SK-N-SH (cell line): Measurements from ENCODE around the gene MED15. TPM values are rescaled to one million over a fixed set of nuclear protein-coding genes. Genes with fewer than 3 reads are reported as not detected.

Experiments used
- CTCF ChIA-PET: fragments of 300-600, 350-600 bp; formaldehyde crosslinking; extraction: SDS; loops from one replicate; lab custom pipeline; 2021; lab: Yijun Ruan, JAX
- POLR2A ChIA-PET: fragments of 350-600 bp; sonication (Branson Sonifier 250); formaldehyde crosslinking; extraction: SDS; loops from one replicate; lab custom pipeline; 2020; ENCODE audit warnings: antibody characterized with exemption, inconsistent platforms; lab: Yijun Ruan, JAX
- DNase-seq: peaks from one replicate; pipeline ENCODE4 v3.0.0; 2012
- H2AFZ ChIP-seq: fragments of 200-600 bp; sonication (generic); 2 replicates; pipeline ENCODE4 v1.8.1; 2016; ENCODE audit warnings: antibody characterized with exemption, mild to moderate bottlenecking, low read depth
- H3F3A ChIP-seq: fragments of 200-600 bp; sonication (generic); replicated peaks from 2 replicates; pipeline ENCODE3; 2016; ENCODE audit warnings: antibody characterized with exemption, mild to moderate bottlenecking; ENCODE audit not compliant: insufficient read depth
- H3K27ac ChIP-seq, 2 experiments: fragments of 200-500 bp in 1 of 2; fragments of 200-600 bp in 1 of 2; sonication (Bioruptor generic) in 1 of 2; sonication (generic), shearing (Covaris generic) in 1 of 2; 2 replicates each; pipeline versions ENCODE4 v1.5.1 to v1.6.1; 2014 to 2016; ENCODE audit warnings: low read depth in 2 of 2, inconsistent platforms in 1 of 2, low read length in 1 of 2, mild to moderate bottlenecking in 1 of 2, mixed read lengths in 1 of 2
- H3K27me3 ChIP-seq: fragments of 200-600 bp; sonication (generic), shearing (Covaris generic); 2 replicates; pipeline ENCODE4 v1.6.1; 2016; ENCODE audit warnings: mixed run types; ENCODE audit not compliant: insufficient read depth
- H3K36me3 ChIP-seq, 2 experiments: fragments of 200-500 bp in 1 of 2; fragments of 200-600 bp in 1 of 2; sonication (Bioruptor generic) in 1 of 2; sonication (generic) in 1 of 2; replicated peaks in 1 of 2; 2 replicates each; pipeline versions ENCODE3 to v1.5.1; 2014 to 2016; ENCODE audit warnings: low read length in 1 of 2, mild to moderate bottlenecking in 1 of 2; ENCODE audit not compliant: insufficient read depth in 2 of 2, control insufficient read depth in 1 of 2
- H3K4me1 ChIP-seq, 2 experiments: fragments of 200-500 bp in 1 of 2; fragments of 200-600 bp in 1 of 2; sonication (Bioruptor generic) in 1 of 2; sonication (generic), shearing (Covaris generic) in 1 of 2; 2 replicates each; pipeline versions ENCODE4 v1.5.1 to v1.6.1; 2014 to 2016; ENCODE audit warnings: low read depth in 1 of 2, low read length in 1 of 2, mixed run types in 1 of 2; ENCODE audit not compliant: insufficient read depth in 2 of 2, control insufficient read depth in 1 of 2
- H3K4me2 ChIP-seq: fragments of 200-600 bp; sonication (generic), shearing (Covaris generic); 2 replicates; pipeline ENCODE4 v1.6.1; 2017; ENCODE audit warnings: mixed run types
- H3K4me3 ChIP-seq, 2 experiments: fragments of 200-500 bp in 1 of 2; fragments of 200-600 bp in 1 of 2; sonication (Bioruptor generic) in 1 of 2; sonication (generic), shearing (Covaris generic) in 1 of 2; 2 replicates each; pipeline versions ENCODE4 v1.5.1 to v1.8.1; 2014 to 2016; ENCODE audit warnings: low read depth in 2 of 2, inconsistent platforms in 1 of 2, low read length in 1 of 2, mild to moderate bottlenecking in 1 of 2, mixed read lengths in 1 of 2, moderate library complexity in 1 of 2
- H3K79me2 ChIP-seq: fragments of 200-600 bp; sonication (generic); 2 replicates; pipeline ENCODE4 v1.8.1; 2017; ENCODE audit warnings: mild to moderate bottlenecking; ENCODE audit not compliant: insufficient read depth
- H3K9ac ChIP-seq: fragments of 200-600 bp; sonication (generic); 2 replicates; pipeline ENCODE4 v1.6.1; 2017; ENCODE audit warnings: mixed run types
- H3K9me2 ChIP-seq: fragments of 200-600 bp; sonication (generic); 2 replicates; pipeline ENCODE4 v1.6.1; 2017; ENCODE audit warnings: mixed run types
- H3K9me3 ChIP-seq: fragments of 200-600 bp; sonication (generic); 2 replicates; pipeline ENCODE4 v1.6.1; 2017; ENCODE audit warnings: mixed run types, mild to moderate bottlenecking, moderate library complexity
- H4K20me1 ChIP-seq: fragments of 200-600 bp; sonication (generic); 2 replicates; pipeline ENCODE4 v1.6.1; 2017; ENCODE audit warnings: mild to moderate bottlenecking, mixed run types; ENCODE audit not compliant: insufficient read depth
- ELF1 ChIP-seq: IDR thresholded peaks from 2 replicates; pipeline ENCODE4 v1.4.0; 2012
- EP300 ChIP-seq, 2 experiments: IDR thresholded peaks; 2 replicates each; pipeline versions ENCODE4 v1.4.0 to v1.6.1; 2012; ENCODE audit warnings: borderline replicate concordance in 1 of 2, low read depth in 1 of 2, low read length in 1 of 2
- FOSL2 ChIP-seq: IDR thresholded peaks from 2 replicates; pipeline ENCODE4 v1.4.0; 2012; ENCODE audit warnings: low read depth, mild to moderate bottlenecking, moderate library complexity, borderline replicate concordance
- FOXM1 ChIP-seq: IDR thresholded peaks from 2 replicates; pipeline ENCODE4 v1.4.0; 2012; ENCODE audit warnings: low read depth, mild to moderate bottlenecking
- GABPA ChIP-seq: IDR thresholded peaks from 2 replicates; pipeline ENCODE4 v1.4.0; 2012; ENCODE audit warnings: low read depth, mild to moderate bottlenecking
- GATA2 ChIP-seq: sonication (generic); formaldehyde crosslinking; IDR thresholded peaks from 2 replicates; pipeline ENCODE4 v1.5.0; 2020; ENCODE audit warnings: mild to moderate bottlenecking, missing genetic modification reagents
- IRF3 ChIP-seq: fragments of 150-350 bp; IDR thresholded peaks from 2 replicates; pipeline ENCODE4 v1.6.1; 2016; ENCODE audit warnings: mild to moderate bottlenecking, low read depth, low read length
- JUND ChIP-seq: IDR thresholded peaks from 2 replicates; pipeline ENCODE4 v1.4.0; 2012
- POLR2AphosphoS5 ChIP-seq: IDR thresholded peaks from 2 replicates; pipeline ENCODE4 v1.6.1; 2012; ENCODE audit warnings: low read depth, low read length
- RCOR1 ChIP-seq: fragments of 150-350 bp; IDR thresholded peaks from 2 replicates; pipeline ENCODE4 v1.6.1; 2017; ENCODE audit warnings: antibody characterized with exemption, low read length
- RXRA ChIP-seq: IDR thresholded peaks from 2 replicates; pipeline ENCODE4 v1.4.0; 2012; ENCODE audit warnings: low read depth, mild to moderate bottlenecking, borderline replicate concordance
- SIN3A ChIP-seq: IDR thresholded peaks from 2 replicates; pipeline ENCODE4 v1.6.1; 2012; ENCODE audit warnings: low read depth, mild to moderate bottlenecking, low read length, moderate library complexity, borderline replicate concordance
- TCF12 ChIP-seq: IDR thresholded peaks from 2 replicates; pipeline ENCODE4 v1.4.0; 2012
- USF2 ChIP-seq: fragments of 150-350 bp; IDR thresholded peaks from 2 replicates; pipeline ENCODE4 v1.6.1; 2017; ENCODE audit warnings: antibody characterized with exemption, low read length, low read depth, borderline replicate concordance
- YY1 ChIP-seq: IDR thresholded peaks from 2 replicates; pipeline ENCODE4 v1.4.0; 2012; ENCODE audit warnings: low read depth, mild to moderate bottlenecking
- WGBS: methylation state at CpG from one replicate; pipeline ENCODE4 v1.1.6; 2017; ENCODE audit warnings: low lambda C conversion rate; 5-methylcytosine and 5-hydroxymethylcytosine counted together
- polyA plus RNA-seq, 3 experiments: library from polyadenylated mRNA; depleted of rRNA; stranded (reverse); fragments of >200 nt; gene quantifications; 2 replicates each; pipeline ENCODE4 v1.2.3, GENCODE V29; 2012
- TF ChIP-seq, protein P1 (sequence below): fragments of 200-600 bp; sonication (generic); IDR thresholded peaks from 2 replicates; pipeline ENCODE4 v1.6.1; 2017; ENCODE audit warnings: antibody characterized with exemption, mild to moderate bottlenecking, moderate library complexity
- TF ChIP-seq, protein P2 (sequence below): IDR thresholded peaks from 2 replicates; pipeline ENCODE4 v1.6.1; 2012; ENCODE audit warnings: mild to moderate bottlenecking, low read depth, low read length, moderate library complexity

MED15 gene
- polyA plus RNA-seq, 1 of the 3 experiments (the other 2 are of a cell fraction), result 45.1 TPM

DNA sequence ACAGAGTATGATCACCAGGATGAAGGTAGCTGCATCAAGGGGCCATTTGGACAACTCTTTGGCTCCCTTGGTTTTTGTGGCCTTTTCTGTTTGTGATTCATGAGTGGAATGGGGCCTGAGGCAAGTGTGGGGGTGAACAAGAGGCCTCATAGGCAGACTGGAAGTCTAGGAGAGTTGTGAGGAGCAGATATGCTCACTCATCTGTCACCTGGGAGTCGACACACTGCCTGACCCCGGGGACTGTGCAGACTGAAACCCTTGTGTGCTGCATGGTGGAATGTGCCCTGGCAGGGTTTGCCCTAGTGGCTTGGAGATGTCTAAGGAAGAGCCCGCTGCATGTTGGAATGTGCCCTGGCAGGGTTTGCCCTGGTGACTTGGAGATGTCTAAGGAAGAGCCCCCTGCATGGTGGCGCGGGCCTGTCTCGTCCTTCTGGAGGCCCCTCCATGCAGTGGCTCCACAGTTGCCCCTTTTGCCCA is 60.0 kb downstream of the MED15 start:
- H3K27me3 ChIP-seq, result no peaks in the 10 kb centered on the region
- no peaks in the 10 kb centered on the region for H3K9me3 ChIP-seq
- H3K9me2 ChIP-seq, result no peaks in the 10 kb centered on the region
- peak overlapping the region; percentile 36 to 76; a peak in 3 of 4 replicates for H3K27ac ChIP-seq
- H3K79me2 ChIP-seq, result peaks cover 79% of the 10 kb centered on the region
- TF ChIP-seq, protein P1, sequence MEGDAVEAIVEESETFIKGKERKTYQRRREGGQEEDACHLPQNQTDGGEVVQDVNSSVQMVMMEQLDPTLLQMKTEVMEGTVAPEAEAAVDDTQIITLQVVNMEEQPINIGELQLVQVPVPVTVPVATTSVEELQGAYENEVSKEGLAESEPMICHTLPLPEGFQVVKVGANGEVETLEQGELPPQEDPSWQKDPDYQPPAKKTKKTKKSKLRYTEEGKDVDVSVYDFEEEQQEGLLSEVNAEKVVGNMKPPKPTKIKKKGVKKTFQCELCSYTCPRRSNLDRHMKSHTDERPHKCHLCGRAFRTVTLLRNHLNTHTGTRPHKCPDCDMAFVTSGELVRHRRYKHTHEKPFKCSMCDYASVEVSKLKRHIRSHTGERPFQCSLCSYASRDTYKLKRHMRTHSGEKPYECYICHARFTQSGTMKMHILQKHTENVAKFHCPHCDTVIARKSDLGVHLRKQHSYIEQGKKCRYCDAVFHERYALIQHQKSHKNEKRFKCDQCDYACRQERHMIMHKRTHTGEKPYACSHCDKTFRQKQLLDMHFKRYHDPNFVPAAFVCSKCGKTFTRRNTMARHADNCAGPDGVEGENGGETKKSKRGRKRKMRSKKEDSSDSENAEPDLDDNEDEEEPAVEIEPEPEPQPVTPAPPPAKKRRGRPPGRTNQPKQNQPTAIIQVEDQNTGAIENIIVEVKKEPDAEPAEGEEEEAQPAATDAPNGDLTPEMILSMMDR, result no peak
- TF ChIP-seq FOXM1 (no peak), TCF12 (no peak), RXRA (no peak), GATA2 (CRISPR knock-in tag) (no peak), EP300 (IDR thresholded peaks at IDR 0.05; ENCODE audit: borderline replicate concordance in 1 of 2, low read depth in 1 of 2, low read length in 1 of 2) (no peak), IRF3 (no peak), YY1 (no peak), SIN3A (no peak), GABPA (no peak), JUND (no peak), RCOR1 (no peak), USF2 (no peak), POLR2AphosphoS5 (no peak), ELF1 (no peak), FOSL2 (no peak)
- TF ChIP-seq, protein P2, sequence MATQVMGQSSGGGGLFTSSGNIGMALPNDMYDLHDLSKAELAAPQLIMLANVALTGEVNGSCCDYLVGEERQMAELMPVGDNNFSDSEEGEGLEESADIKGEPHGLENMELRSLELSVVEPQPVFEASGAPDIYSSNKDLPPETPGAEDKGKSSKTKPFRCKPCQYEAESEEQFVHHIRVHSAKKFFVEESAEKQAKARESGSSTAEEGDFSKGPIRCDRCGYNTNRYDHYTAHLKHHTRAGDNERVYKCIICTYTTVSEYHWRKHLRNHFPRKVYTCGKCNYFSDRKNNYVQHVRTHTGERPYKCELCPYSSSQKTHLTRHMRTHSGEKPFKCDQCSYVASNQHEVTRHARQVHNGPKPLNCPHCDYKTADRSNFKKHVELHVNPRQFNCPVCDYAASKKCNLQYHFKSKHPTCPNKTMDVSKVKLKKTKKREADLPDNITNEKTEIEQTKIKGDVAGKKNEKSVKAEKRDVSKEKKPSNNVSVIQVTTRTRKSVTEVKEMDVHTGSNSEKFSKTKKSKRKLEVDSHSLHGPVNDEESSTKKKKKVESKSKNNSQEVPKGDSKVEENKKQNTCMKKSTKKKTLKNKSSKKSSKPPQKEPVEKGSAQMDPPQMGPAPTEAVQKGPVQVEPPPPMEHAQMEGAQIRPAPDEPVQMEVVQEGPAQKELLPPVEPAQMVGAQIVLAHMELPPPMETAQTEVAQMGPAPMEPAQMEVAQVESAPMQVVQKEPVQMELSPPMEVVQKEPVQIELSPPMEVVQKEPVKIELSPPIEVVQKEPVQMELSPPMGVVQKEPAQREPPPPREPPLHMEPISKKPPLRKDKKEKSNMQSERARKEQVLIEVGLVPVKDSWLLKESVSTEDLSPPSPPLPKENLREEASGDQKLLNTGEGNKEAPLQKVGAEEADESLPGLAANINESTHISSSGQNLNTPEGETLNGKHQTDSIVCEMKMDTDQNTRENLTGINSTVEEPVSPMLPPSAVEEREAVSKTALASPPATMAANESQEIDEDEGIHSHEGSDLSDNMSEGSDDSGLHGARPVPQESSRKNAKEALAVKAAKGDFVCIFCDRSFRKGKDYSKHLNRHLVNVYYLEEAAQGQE, result no peak
- ChIA-PET POLR2A (no interaction called here), CTCF (interaction anchor here (1.0 to 12.3 kb wide), 4 partner anchors 11 to 150 kb away, joined by 3 to 180 read pairs (median 53); no protein-coding TSS in a partner anchor)
- H3K4me1 ChIP-seq, result peaks cover 12 to 22% of the 10 kb centered on the region in 2 experiments
- H3K4me2 ChIP-seq, result peak overlapping the region; percentile 38; the same call in 1 of the 2 replicates
- H3K9ac ChIP-seq, result no peak overlapping the region
- 83% methylated on average over 5 of the region's 6 CpGs for WGBS
- H4K20me1 ChIP-seq, result peaks cover 87% of the 10 kb centered on the region
- H2AFZ ChIP-seq, result no peak overlapping the region
- DNase-seq, result no peak
- peaks cover 52 to 69% of the 10 kb centered on the region in 2 experiments for H3K36me3 ChIP-seq
- peaks cover 50% of the 10 kb centered on the region for H3F3A ChIP-seq
- no peak overlapping the region for H3K4me3 ChIP-seq
